BE2C (cell line): ENCODE measurements around the gene PHACTR1.

Experiments
- DNase-seq: peaks from one replicate; pipeline ENCODE4 v3.0.0-alpha.2; 2020
- H3K27me3 ChIP-seq: fragments of 250-450 bp; sonication (Bioruptor Pico); 2 replicates; pipeline ENCODE4 v1.5.1; 2020; ENCODE audit warnings: mild to moderate bottlenecking
- H3K36me3 ChIP-seq: fragments of 250-450 bp; sonication (Bioruptor Pico); 2 replicates; pipeline ENCODE4 v1.5.1; 2020; ENCODE audit warnings: mild to moderate bottlenecking
- H3K4me1 ChIP-seq: fragments of 250-450 bp; sonication (Bioruptor Pico); 2 replicates; pipeline ENCODE4 v1.5.1; 2020
- H3K4me3 ChIP-seq: 2 replicates; pipeline ENCODE4 v1.5.1; 2011; ENCODE audit warnings: low read depth, low read length
- H3K9me3 ChIP-seq: fragments of 250-450 bp; sonication (Bioruptor Pico); 2 replicates; pipeline ENCODE4 v1.5.1; 2020
- TF ChIP-seq, protein P1 (sequence below): IDR thresholded peaks from 2 replicates; pipeline ENCODE4 v1.5.1; 2012; ENCODE audit warnings: mild to moderate bottlenecking, low read depth, low read length

The PHACTR1 gene

DNA sequence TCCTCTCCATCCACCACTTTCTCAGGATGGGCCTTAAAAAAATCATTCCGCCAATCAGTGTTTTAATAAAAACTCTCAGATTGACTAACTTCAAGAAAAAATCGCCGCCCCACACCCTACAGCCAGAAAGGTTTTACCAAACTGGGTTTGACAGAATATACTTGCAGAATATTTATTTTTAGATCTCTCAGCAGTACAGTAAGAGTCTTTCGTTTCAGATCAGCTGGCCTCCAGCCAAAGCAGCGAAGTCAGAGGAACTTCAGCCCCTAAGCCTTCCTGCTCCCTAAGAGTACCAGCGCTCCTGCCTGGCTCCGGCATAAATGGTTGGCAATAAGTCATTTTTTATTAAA lies 587.1 kb downstream of the PHACTR1 start:
- no peak overlapping the region for H3K4me3 ChIP-seq
- H3K36me3 ChIP-seq, result peaks cover 10% of the 10 kb centered on the region; the same call in 1 of the 2 replicates
- no peaks in the 10 kb centered on the region for H3K27me3 ChIP-seq
- TF ChIP-seq, protein P1, sequence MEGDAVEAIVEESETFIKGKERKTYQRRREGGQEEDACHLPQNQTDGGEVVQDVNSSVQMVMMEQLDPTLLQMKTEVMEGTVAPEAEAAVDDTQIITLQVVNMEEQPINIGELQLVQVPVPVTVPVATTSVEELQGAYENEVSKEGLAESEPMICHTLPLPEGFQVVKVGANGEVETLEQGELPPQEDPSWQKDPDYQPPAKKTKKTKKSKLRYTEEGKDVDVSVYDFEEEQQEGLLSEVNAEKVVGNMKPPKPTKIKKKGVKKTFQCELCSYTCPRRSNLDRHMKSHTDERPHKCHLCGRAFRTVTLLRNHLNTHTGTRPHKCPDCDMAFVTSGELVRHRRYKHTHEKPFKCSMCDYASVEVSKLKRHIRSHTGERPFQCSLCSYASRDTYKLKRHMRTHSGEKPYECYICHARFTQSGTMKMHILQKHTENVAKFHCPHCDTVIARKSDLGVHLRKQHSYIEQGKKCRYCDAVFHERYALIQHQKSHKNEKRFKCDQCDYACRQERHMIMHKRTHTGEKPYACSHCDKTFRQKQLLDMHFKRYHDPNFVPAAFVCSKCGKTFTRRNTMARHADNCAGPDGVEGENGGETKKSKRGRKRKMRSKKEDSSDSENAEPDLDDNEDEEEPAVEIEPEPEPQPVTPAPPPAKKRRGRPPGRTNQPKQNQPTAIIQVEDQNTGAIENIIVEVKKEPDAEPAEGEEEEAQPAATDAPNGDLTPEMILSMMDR, result no peak
- DNase-seq, result no peak
- no peaks in the 10 kb centered on the region for H3K9me3 ChIP-seq
- no peaks in the 10 kb centered on the region for H3K4me1 ChIP-seq

- H3K4me1 ChIP-seq, result no peaks in the 10 kb centered on the region
- no peak overlapping the region for H3K4me3 ChIP-seq
- no peaks in the 10 kb centered on the region for H3K9me3 ChIP-seq
- no peaks in the 10 kb centered on the region for H3K27me3 ChIP-seq
- no peak for DNase-seq
- peaks cover 10% of the 10 kb centered on the region; the same call in 1 of the 2 replicates for H3K36me3 ChIP-seq
- TF ChIP-seq, protein P1, result no peak
These were observed 587.5 kb downstream of the PHACTR1 start for GRCh38 chr6:13304101-13304500.

- Histone ChIP-seq H3K27me3 (no peaks in the 10 kb centered on the region), H3K9me3 (no peaks in the 10 kb centered on the region), H3K4me3 (no peak overlapping the region), H3K36me3 (peaks cover 10% of the 10 kb centered on the region; the same call in 1 of the 2 replicates), H3K4me1 (no peaks in the 10 kb centered on the region)
- no peak for DNase-seq
- TF ChIP-seq, protein P1, result no peak
These were observed 588.2 kb downstream of the PHACTR1 start for GRCh38 chr6:13304580-13305260.

- Histone ChIP-seq H3K4me3 (no peak overlapping the region), H3K27me3 (no peaks in the 10 kb centered on the region), H3K4me1 (no peaks in the 10 kb centered on the region), H3K36me3 (peaks cover 8% of the 10 kb centered on the region; the same call in 1 of the 2 replicates), H3K9me3 (no peaks in the 10 kb centered on the region)
- TF ChIP-seq, protein P1, result no peak
- DNase-seq, result no peak
These were observed 588.7 kb downstream of the PHACTR1 start for GRCh38 chr6:13305288-13305687.

DNA sequence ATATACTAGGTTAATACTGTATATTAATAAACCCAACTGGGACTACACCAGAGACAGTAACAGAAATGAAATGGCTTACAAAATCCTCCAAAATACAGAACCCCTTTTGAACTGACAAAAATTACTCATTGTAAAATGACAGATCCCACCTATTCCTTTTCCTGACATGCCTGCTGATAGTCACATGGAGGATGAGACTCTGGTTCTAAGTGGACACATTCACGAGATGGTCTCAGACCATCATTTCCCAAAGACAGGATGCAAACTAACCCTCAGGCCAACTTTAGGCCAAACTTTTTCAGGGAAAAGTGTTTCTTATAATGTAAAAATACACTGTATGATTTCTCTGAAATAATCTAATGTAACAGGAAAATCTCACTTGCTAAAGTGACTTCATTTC lies 589.2 kb downstream of the PHACTR1 start:
- H3K4me1 ChIP-seq, result no peaks in the 10 kb centered on the region

GRCh38 chr6:13307508-13307995 lies 591.0 kb downstream of the PHACTR1 start:
- H3K36me3 ChIP-seq, result peaks cover 8% of the 10 kb centered on the region; the same call in 1 of the 2 replicates
- DNase-seq, result no peak
- H3K4me3 ChIP-seq, result no peak overlapping the region
- no peaks in the 10 kb centered on the region for H3K9me3 ChIP-seq
- no peaks in the 10 kb centered on the region for H3K4me1 ChIP-seq
- TF ChIP-seq, protein P1, result no peak
- H3K27me3 ChIP-seq, result no peaks in the 10 kb centered on the region

More for the DNA sequence above, 589.2 kb downstream of the PHACTR1 start:
- TF ChIP-seq, protein P1, result no peak
- peaks cover 8% of the 10 kb centered on the region; the same call in 1 of the 2 replicates for H3K36me3 ChIP-seq
- no peak for DNase-seq
- no peaks in the 10 kb centered on the region for H3K9me3 ChIP-seq
- no peaks in the 10 kb centered on the region for H3K27me3 ChIP-seq
- H3K4me3 ChIP-seq, result no peak overlapping the region
